ENCODE data around the gene WDR70. TPM values are rescaled to one million over a fixed set of nuclear protein-coding genes. Genes with fewer than 3 reads are reported as not detected.
"Not testable (repeated sequence)": the region's sequence is repeated elsewhere in the genome, so short reads cannot be mapped to it uniquely, and the experiment has no call there.

The WDR70 gene
- total and polyA plus RNA-seq, 2 of the 8 experiments (the other 6 are each of a cell fraction or from before 2014, with no cell fraction given): 10.6 to 37.4 TPM

GRCh38 chr5:37796435-37796834, 417.3 kb downstream of the WDR70 start:
- H3K4me1 ChIP-seq (replicated peaks in 1 of 4; ENCODE audit: control insufficient read depth in 3 of 4, insufficient read depth in 4 of 4, low read length in 3 of 4); H3K23me2 ChIP-seq (ENCODE audit: low read depth, low read length); H3K4me2 ChIP-seq (ENCODE audit: insufficient read depth in 1 of 2, low read depth in 2 of 2, low read length in 2 of 2); DNase-seq (ENCODE audit: low read depth in 1 of 2, low spot score in 2 of 2); H4K20me1 ChIP-seq (replicated peaks in 1 of 2; ENCODE audit: control insufficient read depth in 1 of 2, insufficient read depth in 2 of 2, low read length in 2 of 2); H2BK120ac ChIP-seq (replicated peaks; ENCODE audit: low read depth, low read length); H3K36me3 ChIP-seq (ENCODE audit: control insufficient read depth in 2 of 4, insufficient read depth in 4 of 4, low read length in 3 of 4); H2BK15ac ChIP-seq (ENCODE audit: low read length); H2AFZ ChIP-seq (ENCODE audit: low read length); POLR2A ChIA-PET (ENCODE audit: partially characterized antibody); H4K8ac ChIP-seq (ENCODE audit: extremely low read depth, insufficient read depth, low read length); H3K4ac ChIP-seq (replicated peaks; ENCODE audit: insufficient read length, low read depth, low read length); H3K9ac ChIP-seq (replicated peaks in 1 of 4; ENCODE audit: extremely low read depth in 1 of 4, low read depth in 3 of 4, low read length in 3 of 4); H3K56ac ChIP-seq (replicated peaks; ENCODE audit: insufficient read length, low read depth, low read length); H3K14ac ChIP-seq (ENCODE audit: insufficient read length); FAIRE-seq; H2BK12ac ChIP-seq (ENCODE audit: low read depth, low read length); H2BK5ac ChIP-seq (ENCODE audit: low read depth, low read length); H3K27me3 ChIP-seq (replicated peaks in 1 of 4; ENCODE audit: control insufficient read depth in 3 of 4, extremely low read depth in 1 of 4, insufficient read depth in 3 of 4, low read length in 3 of 4); H2BK20ac ChIP-seq (ENCODE audit: low read length); H4K5ac ChIP-seq (ENCODE audit: insufficient read length, low read depth, low read length); H4K91ac ChIP-seq (replicated peaks; ENCODE audit: insufficient read length, low read length); H3K9me3 ChIP-seq (ENCODE audit: insufficient read depth in 2 of 2, low read depth in 1 of 2, low read length in 1 of 2); H3K23ac ChIP-seq (ENCODE audit: insufficient read length); H2AK5ac ChIP-seq (ENCODE audit: low read depth, low read length); H3K79me2 ChIP-seq (ENCODE audit: control insufficient read depth in 1 of 2, insufficient read depth in 2 of 2, low read length in 2 of 2); H3K18ac ChIP-seq (ENCODE audit: extremely low read depth, low read length); H3K4me3 ChIP-seq (ENCODE audit: extremely low read depth in 1 of 4, insufficient read depth in 2 of 4, low read depth in 3 of 4, low read length in 4 of 4); H3K27ac ChIP-seq (ENCODE audit: low read depth, low read length); H3K79me1 ChIP-seq (ENCODE audit: low read depth, low read length): not testable (repeated sequence)
- 80% methylated on average over 1 of the region's 1 CpG; no CpG with 5 or more reads in 1 of the 2 experiments for WGBS, 2 experiments (ENCODE audit: extremely low coverage in 1 of 2, insufficient coverage in 1 of 2, insufficient read length in 1 of 2, insufficient replicate concordance in 2 of 2, low coverage in 1 of 2, low lambda C conversion rate in 2 of 2, missing lambda C conversion rate in 1 of 2)
- CTCF ChIA-PET (ENCODE audit: partially characterized antibody): interaction anchor here (0.6 to 1.5 kb wide), 4 partner anchors 21 to 73 kb away, joined by 3 read pairs; no protein-coding TSS in a partner anchor
